ENCODE measurements around the gene FGF12. TPM values are rescaled to one million over a fixed set of nuclear protein-coding genes. Genes with fewer than 3 reads are reported as not detected.

Gene FGF12
- total RNA-seq, 1 donor from 2014 or later = 1.6 TPM

DNA sequence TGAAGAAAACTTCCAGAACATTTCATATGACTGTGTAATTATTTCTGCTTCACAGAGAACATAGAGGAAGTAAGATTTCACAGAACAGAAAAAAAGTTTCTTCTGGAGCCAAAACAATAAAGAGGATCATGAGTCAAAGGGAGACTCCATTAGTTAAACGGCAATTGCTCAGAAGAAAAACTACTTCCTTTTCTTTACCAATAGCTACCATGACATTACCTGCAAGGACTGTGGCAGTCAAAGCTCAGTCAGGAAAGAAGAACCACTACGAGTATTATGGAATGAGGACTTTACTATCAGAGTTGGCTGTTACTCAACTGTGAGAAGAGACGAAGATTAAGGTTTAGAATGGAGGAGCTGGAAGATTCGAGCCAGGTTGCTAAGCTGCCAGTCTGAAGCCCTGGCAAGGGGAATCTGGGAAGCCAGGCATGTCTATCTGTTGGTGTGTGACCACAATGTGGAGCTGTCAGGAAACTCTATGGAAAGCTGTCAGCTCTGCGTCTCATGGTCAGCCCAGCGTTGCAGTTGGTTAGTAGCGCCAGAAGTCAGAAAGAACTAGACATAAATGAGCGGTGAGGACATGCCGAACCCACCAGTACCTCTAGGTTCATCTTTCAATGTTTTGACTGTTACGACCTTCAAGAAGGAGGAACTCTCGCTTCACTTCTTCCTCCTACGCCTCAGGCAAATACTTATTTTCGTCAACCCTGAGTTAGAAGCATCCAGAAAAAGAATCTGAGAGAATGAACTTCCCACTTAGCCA lies 604.3 kb downstream of the FGF12 start:
- DNase-seq (ENCODE audit: low read depth) = peak; percentile 26
- TF ChIP-seq, protein P1, sequence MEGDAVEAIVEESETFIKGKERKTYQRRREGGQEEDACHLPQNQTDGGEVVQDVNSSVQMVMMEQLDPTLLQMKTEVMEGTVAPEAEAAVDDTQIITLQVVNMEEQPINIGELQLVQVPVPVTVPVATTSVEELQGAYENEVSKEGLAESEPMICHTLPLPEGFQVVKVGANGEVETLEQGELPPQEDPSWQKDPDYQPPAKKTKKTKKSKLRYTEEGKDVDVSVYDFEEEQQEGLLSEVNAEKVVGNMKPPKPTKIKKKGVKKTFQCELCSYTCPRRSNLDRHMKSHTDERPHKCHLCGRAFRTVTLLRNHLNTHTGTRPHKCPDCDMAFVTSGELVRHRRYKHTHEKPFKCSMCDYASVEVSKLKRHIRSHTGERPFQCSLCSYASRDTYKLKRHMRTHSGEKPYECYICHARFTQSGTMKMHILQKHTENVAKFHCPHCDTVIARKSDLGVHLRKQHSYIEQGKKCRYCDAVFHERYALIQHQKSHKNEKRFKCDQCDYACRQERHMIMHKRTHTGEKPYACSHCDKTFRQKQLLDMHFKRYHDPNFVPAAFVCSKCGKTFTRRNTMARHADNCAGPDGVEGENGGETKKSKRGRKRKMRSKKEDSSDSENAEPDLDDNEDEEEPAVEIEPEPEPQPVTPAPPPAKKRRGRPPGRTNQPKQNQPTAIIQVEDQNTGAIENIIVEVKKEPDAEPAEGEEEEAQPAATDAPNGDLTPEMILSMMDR (conservative IDR thresholded peaks at IDR 0.05; ENCODE audit: low read depth, low read length) = no peak
- H3K4me3 ChIP-seq (ENCODE audit: low read depth, low read length) = no peak overlapping the region

DNA sequence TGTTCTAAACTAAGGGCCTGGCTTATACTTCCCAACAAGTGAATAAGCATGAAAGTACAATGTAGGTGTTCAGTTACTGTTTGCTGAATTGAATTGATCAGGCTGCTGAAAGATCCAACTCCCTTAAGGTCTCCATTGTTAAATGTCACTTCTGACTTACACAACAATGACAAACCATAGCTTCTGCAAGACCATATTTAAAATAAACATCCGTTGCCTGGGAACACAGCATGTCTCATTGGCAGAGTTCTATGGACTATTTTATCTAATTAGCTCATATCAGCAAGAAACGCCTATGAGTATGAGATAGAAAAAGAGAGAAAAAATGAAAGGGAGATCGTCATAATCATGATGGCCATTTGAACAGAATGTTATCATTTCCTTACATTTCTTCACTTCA lies 605.4 kb downstream of the FGF12 start:
- DNase-seq (ENCODE audit: low read depth) = no peak
- TF ChIP-seq, protein P1 (conservative IDR thresholded peaks at IDR 0.05; ENCODE audit: low read depth, low read length) = no peak
- no peak overlapping the region for H3K4me3 ChIP-seq (ENCODE audit: low read depth, low read length)

DNA sequence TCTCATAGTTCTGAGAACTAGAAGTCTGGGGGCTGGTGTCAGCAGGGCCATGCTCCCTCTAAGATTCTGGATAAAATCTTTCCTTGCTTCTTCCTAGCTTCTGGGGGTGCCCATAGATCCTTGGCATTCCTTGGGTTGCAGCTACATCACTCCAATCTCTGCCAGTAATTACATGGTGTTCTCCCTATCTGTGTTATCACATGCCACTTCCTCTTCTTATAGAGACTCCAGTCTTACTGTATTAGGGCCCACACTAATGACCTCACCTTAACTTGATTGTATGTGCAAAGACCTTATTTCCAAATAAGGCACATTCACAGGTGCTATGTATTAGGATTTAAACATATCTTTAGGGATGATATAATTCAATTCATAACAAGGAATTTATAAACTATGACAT lies 618.5 kb downstream of the FGF12 start:
- no peak for DNase-seq (ENCODE audit: low read depth)

DNA sequence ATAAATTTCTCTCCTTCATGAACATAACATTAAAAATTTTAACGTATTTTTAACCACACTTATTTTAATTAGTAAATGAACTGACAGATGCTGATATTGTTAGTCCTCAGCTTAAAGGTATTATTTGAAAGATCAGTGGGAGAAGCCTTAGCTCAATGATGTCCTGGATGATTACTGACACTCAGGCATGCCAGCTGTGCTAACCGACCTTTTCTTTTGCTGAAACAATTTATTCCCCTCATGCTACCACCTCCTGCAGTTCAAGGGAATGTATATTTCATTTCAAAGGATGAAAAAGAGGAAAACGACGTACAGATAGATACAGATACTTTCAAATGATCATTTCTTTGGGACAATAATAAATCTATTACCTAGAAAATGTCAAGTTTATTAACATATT lies 620.8 kb downstream of the FGF12 start:
- no peak for DNase-seq (ENCODE audit: low read depth)
- no peak overlapping the region for H3K4me3 ChIP-seq (ENCODE audit: low read depth, low read length)
- TF ChIP-seq, protein P1 (conservative IDR thresholded peaks at IDR 0.05; ENCODE audit: low read depth, low read length) = no peak

More for the DNA sequence above, 618.5 kb downstream of the FGF12 start:
- TF ChIP-seq, protein P1 (conservative IDR thresholded peaks at IDR 0.05; ENCODE audit: low read depth, low read length) = no peak
- no peak overlapping the region for H3K4me3 ChIP-seq (ENCODE audit: low read depth, low read length)

DNA sequence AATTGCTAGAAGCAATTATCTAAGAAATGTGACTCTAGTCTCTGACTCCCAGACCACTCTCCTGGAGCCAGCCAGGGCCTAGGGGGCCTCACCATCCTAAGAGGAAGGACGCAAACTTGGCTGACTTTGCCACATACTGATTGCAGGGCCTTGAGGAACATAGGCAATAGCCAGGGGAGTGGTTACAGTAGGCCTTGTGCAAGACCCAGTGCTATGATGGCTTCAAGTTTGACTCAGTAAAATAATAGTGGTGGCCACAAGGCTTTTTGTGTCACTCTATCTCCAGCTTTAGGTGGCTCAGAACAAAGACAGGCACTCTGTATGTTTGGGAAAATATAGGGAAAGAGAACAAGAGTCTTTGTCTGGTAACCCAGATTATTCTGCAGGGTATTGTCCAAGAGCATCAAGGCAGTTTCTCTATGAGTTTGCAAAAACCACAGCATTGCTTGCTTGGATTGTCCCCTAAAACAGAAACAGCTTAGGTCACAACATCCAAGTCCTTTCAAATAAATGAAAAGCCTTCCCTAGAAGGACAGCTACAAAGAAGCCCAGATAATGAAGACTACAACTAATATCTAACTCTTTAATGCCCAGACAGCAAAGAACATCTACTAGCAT lies 634.8 kb downstream of the FGF12 start:
- H3K4me3 ChIP-seq (ENCODE audit: low read depth, low read length) = no peak overlapping the region
- TF ChIP-seq, protein P1 (conservative IDR thresholded peaks at IDR 0.05; ENCODE audit: low read depth, low read length) = no peak
- DNase-seq (ENCODE audit: low read depth) = no peak

DNA sequence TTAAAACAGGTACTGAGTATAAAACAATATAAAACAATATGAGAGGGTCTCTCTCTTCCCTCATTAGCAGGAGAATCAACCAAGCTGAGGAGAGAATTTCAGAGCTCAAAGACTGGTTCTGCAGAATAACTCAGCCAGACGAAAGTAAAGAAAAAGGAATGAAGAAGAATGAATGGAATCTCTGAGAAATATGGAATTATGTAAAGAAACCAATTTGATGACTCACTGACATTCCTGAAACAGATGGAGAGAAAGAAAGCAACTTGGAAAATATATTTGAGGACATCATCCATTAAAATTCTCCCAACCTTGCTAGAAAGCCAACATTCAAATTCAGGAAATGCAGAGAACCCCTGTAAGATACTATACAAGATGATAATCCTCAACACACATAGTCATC lies 635.5 kb downstream of the FGF12 start:
- DNase-seq (ENCODE audit: low read depth) = no peak
- H3K4me3 ChIP-seq (ENCODE audit: low read depth, low read length) = no peak overlapping the region
- TF ChIP-seq, protein P1 (conservative IDR thresholded peaks at IDR 0.05; ENCODE audit: low read depth, low read length) = no peak
